Measurements from ENCODE around the gene KBTBD3.

Gene KBTBD3, protein sequence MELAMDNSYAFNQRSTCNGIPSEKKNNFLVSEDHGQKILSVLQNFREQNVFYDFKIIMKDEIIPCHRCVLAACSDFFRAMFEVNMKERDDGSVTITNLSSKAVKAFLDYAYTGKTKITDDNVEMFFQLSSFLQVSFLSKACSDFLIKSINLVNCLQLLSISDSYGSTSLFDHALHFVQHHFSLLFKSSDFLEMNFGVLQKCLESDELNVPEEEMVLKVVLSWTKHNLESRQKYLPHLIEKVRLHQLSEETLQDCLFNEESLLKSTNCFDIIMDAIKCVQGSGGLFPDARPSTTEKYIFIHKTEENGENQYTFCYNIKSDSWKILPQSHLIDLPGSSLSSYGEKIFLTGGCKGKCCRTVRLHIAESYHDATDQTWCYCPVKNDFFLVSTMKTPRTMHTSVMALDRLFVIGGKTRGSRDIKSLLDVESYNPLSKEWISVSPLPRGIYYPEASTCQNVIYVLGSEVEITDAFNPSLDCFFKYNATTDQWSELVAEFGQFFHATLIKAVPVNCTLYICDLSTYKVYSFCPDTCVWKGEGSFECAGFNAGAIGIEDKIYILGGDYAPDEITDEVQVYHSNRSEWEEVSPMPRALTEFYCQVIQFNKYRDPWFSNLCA

DNA sequence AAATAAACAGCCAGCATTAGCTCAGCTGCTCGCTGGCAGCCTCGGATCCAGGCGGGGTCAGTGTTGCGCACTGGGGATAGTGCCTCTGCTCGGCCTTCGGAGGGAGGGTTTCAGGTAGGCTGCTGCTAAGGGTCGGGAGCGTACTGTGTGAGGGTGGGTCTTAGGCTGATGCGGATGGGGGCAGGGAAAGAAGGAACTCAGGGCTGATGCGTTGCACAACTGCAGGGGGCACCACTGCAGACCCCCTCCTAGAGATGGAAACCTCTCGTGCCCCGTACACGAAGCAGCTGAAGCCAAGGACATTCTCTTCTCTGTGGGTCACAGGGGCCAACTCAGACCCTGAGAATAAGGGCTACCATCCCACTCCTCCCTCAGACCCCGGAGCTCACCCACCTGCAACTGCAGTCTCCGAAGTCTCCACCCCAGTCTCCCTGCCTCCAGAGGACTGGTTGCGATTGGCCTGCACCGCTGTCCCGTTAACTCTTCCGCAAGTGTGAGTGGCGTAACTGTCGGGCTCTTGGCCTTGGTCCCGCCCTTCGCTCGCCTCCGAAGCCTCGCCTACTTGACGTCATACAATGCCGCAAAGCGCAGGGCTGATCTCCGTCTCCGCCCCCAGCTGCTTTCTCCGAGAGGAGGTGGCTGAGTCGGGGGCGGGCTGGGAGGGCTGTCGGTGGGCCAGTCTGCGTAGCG, at the start of gene KBTBD3:
Gene KBTBD3, minus strand, starts transcription at position 429 of the 690 bp plus-strand sequence. CDS start 18,250 bp downstream, outside the sequence.
- peak; percentile 96 for DNase-seq (ENCODE audit: low read depth)

DNA sequence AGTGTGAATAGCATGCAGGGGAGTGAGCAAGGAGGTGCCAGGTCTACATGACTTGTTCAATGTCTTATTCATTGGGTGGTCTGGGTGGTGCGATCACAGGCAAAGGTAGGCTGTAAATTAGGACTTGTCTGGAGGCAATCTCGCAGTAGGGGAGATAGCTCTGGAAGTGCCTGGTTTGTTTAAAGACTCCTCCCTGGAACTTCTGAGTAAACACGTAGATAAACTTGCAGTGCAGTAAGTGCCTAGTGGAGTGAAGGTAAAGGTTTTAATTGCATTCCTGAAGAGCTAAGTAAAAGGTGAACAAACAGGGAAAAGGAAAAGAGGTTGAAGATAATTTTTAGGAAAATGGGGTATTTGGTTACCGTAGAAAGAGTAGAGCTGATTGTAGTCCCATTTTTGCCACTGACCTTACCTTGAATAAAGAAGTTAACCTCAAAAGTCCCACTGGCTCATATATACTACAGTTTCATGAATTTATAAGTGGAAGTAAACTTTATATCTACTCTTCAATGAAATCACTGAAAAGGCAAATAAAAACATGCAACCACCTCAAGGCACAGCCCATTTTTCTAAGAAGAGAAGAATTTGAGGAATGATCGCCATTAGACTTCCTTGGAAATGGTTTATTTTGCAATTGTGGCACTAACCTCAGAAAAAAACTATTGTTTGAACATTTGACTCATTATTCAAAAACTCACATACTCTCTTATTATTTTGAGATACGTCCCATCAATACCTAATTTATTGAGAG, 44.6 kb upstream of the KBTBD3 start:
- no peak for DNase-seq (ENCODE audit: low read depth)

DNA sequence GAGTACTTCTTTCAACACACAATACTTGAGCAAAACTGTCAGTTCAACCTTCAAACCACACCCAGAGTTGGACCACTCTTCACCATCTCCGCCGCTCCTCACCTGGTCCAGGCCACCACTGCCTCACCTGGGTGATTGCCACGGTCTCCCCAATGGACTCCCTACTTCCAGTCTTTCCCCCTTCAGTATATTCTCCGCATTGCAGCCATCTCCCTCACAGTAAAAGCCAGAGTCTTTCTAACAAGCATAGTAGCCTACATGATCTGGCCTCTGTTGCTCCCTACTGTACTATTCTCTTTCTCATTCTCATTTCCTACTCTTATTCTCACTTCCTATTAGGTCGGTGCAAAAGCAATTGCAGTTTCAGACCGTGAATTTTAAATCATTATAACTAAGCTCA, 28.8 kb upstream of the KBTBD3 start:
- no peak for DNase-seq (ENCODE audit: low read depth)

DNA sequence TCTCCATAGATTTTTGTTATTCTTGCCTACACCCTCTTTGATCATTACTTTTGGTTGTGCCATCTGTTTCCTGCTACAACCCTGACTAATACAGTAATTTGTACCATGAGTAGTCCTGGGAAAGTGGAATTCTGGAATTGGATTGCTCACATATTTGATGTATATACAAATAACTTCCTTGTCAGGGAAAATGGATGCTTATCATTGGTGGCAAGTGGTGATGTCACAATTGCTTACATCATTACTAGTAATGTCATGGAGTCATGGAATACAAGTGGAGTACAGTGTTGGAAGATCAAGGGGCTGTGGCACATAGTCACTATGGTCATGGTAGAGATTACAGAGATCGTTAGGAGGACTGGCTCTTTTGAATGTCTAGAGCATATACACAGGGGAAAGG, 24.7 kb upstream of the KBTBD3 start:
- DNase-seq (ENCODE audit: low read depth), result no peak

DNA sequence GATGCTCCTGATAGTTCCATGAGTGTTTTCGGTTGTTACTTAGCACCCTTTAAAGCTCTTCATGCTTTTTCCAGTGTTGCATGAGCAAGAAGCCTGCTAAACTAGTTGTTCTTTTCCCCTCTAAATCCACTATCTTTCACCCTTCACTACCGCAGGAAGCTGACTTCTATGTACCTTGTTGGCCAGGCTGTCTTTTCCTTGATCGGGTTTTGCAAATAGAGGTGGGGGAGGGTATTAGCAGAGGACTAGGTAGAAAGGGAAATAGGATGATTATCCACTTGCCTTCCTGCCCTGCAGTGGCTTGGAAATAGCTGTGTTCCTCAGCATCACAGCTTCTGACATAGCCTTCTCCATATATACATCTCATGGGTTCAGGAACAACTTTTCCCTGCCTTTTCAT, 24.2 kb upstream of the KBTBD3 start:
- DNase-seq (ENCODE audit: low read depth), result no peak

DNA sequence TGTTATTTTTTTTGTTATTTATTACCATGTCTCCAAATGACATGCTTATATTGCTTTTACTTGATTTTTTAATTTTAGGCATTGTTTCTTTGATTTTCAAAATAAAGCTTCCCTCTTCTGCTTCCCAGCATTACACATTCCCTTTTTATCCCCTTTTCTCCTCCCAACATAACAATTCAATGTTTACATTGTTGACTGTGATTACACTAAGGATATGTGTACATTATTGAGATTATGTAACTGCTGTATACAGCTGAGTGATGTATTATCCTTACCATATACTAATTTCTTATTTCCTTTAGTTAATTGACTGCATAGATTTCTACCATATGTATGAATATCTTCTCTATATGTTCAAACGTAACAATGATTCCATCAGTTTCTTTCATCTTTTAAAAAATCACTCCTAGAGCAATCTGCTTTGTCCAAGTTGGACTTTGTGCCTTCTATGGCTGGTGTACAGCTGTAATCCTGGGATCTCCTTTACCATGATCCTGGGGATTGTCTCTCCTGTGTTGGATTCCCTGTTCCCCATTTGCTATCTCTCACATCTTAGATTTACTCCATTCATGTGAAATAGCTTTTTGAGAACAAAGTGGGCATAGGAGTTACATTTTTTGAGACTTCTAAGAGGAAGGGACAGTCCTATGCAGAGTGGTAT, 21.9 kb upstream of the KBTBD3 start:
- DNase-seq (ENCODE audit: low read depth), result no peak

DNA sequence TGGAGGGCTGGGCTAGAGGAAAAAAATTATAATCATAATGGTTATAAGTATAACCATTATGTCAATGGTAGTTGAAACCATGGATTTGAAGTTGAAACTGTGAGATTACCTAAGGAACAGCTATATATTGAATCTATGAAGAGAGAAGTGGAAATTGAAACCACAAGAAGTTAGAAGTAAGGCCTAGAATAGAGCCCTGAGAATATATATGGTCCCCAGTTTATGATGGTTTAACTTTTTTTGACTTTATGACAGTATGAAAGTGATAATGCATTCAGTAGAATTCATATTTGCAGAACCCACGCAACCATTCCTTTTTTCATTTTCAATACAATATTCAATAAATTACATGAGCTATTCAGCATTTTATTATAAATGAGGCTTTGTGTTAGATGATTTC, 15.3 kb upstream of the KBTBD3 start:
- DNase-seq (ENCODE audit: low read depth), result no peak

DNA sequence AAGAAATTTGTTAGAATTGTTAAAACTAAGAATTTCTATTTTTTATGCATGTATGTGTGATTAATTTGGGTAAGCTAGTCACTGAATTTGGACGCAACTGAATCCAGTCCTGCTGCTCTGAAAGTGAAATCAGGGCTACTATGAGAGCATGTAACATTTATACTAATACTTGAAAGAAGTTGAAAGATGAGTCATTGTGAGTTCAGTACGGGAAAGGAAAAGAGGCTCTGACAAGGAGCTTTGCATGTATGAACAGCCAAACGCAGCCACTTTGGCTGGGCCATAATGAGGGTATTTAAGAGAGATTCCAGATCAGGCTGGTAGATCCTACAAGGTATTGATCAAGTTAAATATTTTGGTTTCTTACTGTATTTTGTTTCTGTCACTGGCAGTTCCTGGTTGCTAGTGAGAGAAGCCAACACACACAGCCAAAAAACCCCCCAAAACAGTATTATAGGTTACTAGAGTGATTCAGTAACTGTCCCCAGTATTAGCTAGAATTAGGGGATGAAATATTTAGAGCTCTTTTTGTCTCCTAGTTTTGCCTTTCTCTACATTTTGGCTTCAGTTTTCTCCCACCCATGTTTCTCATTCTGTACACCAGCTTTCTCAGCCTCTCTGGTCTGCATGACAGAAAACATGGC, 14.5 kb upstream of the KBTBD3 start:
- no peak for DNase-seq (ENCODE audit: low read depth)

DNA sequence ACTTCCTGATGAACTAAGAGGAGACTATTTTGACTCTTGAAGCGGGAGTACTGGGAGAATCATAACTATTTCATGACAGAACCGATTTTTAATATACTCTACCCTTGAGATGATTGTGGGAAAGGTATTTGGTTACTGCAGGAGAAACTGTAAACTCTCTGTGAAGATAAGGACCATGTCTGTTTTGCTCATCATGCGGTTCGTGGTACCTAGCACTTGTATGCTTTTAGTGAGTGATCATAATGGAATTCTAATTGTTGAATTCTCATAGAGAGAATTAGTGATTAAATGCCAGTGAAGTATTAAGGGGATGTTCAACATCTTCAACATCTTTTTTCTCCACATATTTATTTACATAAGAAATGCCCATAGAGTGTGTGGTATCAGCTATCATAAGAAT, 11.7 kb upstream of the KBTBD3 start:
- DNase-seq (ENCODE audit: low read depth), result no peak

DNA sequence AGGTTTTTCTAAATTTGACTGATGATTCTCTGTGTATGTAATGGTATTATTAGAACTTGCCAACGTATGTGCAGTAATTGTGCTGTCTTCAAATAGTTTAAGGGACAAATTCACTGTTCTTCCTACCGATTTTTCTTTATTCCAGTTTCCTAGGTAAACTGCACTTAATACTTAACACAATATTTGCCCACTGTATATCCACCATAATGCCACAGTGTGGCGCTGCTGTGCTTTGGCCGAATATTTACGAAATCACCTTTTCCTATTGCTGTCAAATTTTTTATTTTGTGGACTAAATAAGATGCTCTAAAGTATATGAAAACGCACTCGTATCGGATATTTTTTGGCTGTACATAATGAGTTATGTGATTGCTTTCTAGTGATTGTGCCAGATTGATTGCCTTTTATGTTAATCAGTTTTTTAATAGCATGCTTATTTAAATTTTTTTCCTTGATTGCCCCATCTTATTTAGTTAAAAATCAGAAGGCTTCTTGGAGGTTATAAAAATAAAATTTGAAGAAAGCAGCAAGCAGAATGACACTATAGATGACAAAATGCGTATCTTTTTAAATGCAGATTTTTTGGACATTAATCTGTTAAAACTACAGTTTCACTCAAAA, 10.8 kb upstream of the KBTBD3 start:
- DNase-seq (ENCODE audit: low read depth), result no peak

DNA sequence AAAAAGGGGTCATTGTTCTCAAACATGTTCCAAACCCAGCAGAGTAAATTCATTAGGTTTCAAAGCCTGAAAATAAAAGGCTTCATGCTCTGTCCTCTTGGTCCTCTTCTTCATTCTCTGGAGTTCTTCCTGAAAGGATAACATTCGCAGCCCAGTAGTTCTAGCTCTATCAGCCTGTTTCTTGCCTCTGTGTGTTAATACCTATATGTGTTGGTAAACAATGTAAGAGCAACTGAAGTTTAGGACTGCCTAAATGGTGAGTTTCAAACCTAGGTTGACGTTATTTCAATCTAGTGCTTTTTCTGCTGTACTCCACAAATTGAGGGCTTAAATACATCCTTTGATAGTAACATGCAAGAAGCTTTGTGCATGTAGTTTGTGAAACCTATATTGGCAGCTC, 9.7 kb upstream of the KBTBD3 start:
- no peak for DNase-seq (ENCODE audit: low read depth)

DNA sequence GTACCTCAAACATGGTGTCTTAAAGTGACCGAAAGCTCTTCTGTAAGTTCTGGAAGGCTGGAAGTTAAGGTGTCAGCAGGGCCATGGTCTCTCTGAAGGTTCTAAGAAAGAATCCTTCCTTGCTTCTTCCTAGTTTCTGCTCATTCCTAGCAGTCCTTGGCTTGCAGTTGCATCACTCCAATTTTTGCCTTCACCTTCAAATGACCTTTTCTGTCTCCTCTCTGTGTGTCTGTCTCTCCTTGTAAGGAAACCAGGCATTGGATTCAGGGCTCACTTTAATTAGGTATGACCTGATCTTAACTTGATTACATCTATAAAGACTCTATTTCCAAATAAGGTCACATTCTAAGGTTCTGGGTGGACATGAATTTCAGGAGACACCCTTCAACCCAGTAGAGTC, 9.0 kb upstream of the KBTBD3 start:
- DNase-seq (ENCODE audit: low read depth), result no peak

DNA sequence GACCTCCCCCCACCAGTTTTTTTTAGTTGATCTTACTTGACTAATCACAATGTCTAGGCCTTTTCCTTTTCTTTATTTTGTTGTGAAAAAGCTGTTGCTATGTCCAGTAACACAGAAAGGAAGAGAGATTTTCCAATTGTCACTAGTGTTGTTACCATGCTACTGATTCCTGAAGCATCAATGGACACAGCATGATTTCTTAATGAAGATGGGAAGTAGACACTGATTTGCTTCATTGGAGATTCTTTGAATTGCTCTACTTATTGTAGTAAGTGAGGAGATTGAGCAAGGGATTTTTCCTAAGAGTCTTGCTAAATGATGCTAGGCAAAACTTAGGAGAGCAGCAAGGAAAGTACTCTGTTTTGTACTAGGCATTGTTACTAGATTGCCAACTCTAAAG, 4.9 kb upstream of the KBTBD3 start:
- no peak for DNase-seq (ENCODE audit: low read depth)

DNA sequence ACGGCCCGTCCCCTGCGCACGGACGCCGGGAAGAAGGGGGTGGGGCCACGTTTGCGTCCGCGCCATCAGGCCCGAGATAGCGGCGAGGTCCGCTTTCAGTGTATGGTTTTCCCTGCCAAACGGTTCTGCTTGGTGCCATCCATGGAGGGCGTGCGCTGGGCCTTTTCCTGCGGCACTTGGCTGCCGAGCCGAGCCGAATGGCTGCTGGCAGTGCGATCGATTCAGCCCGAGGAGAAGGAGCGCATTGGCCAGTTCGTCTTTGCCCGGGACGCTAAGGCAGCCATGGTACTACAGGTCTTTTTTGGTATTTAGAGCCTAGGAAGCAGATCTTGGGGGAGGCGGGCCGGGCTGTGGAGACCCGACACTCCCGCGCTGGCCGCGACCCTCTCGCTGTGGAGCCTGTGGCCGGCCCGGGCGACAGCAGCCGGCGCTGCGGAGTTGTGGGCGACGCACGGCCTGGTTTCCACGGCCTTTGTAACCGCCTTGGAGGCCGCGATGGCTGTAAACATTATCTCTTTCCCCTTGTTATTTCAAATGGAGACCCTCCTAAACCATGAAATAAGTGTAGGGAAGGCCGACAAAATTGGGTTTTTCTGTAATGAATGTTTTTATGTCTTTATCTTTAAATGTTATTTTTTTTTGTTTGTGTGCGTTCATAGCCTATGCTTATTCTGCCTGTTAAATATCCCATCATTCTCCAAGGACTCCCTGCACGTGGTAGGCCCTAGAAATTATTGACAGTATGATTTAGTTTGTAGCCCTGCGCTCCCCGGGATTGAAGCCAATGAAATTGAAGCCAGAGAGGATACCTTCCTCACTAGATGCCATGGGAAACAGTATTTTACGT, 685 bp upstream of the KBTBD3 start, which contains the start of gene AASDHPPT:
Gene AASDHPPT, plus strand, starts transcription at position 54 of the 847 bp plus-strand sequence. Its CDS starts 49 bp downstream, at position 103.
- DNase-seq (ENCODE audit: low read depth), result no peak

DNA sequence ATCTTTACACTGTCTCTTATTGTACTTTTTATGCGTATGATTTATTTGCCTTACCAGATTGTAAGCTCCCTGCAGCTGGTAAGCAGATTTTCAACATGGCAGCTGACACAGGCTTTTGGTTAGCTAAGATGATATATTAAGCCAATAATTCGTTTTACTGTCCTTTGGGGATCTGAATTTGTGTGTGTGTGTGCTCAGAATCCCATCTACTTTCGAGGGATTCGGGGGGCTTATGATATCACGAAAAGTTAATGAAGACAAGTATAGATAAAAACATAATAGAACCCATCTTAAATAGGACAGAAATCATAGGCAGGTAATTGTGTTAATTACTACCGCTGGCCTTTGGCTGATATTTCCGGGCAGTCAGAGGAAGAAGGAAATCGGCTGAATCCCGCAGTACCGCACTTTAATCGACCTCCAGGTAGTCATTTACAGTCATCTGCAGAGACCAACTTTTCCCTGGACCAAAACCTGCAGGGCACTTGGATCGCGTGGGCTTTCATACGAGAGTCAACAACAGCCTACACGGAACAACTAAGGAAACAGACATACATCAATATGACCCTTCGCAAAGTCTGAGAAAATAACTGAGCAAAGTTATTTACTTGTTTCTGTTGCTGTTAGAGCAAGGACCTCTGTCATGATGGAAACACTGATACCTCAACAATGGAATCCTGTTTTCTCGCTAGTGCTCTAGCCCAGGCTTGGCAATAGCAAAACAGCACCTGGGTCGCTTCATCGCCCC, 802 bp downstream of the KBTBD3 start:
- DNase-seq (ENCODE audit: low read depth), result no peak

DNA sequence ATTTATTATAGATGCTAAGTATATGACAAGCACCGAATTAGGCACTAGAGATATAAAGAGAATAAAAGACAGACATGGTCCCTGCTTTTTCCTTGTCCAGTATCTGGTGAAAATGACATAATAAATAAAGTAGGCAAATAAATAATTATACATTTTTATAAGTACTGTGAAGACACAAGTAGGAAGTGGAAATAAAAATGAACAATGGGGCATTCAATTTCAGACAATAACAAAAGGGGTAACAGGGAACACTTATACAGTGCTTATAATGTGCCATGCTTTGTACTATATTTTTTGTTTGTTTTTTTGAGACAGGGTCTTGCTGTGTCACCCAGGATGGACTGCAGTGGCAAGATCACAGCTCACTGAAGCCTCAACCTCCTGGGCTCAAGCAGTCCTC, 4.3 kb downstream of the KBTBD3 start:
- no peak for DNase-seq (ENCODE audit: low read depth)

DNA sequence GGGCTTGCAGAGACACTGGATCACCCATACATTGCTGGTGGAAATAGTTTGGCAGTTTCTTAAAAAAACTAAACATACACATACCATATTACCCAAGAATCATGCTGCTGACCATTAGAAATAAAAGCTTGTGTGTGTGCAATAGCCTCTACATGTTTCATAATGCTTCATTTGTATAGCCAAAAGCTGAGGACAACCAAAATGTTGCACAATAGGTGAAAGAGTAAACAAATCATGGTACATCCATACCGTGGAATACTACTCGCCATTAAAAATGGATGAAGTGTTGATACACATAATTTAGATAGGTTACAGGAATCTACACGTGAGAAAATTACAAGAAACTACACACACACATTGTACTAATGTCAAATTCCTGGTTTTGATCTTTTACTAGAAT, 6.5 kb downstream of the KBTBD3 start:
- DNase-seq (ENCODE audit: low read depth), result no peak

DNA sequence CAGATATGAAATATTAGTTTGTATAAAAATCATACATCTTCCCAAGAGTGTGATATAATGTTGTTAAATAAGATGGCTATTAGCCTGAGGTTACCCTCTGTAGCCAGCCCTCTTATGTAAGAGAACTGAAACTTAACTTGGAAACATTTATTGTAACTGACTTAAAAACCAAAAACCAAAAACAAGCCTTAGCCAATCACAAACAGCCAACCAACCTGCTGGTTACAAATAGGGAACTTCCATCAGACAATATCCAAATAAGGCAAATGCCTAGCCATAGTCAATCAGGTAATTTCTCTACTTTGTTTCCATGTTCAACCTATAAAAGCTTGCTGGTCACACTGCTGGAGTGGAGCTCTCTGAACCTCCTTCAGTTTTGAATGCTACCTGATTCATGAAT, 14.1 kb downstream of the KBTBD3 start:
- no peak for DNase-seq (ENCODE audit: low read depth)

Data from stimulated activated CD8-positive, alpha-beta memory T cell treated with anti-CD3 and anti-CD28 coated beads, Interleukin-15, amount 100 ng/mL, for 1 hour (primary cell).